22Rv1 (cell line): ENCODE results near the gene ASXL2.

ENCODE experiments used
- CTCF ChIP-seq: fragments of 450-650 bp; IDR thresholded peaks from 2 replicates; pipeline ENCODE4 v1.5.1; 2017; ENCODE audit warnings: mild to moderate bottlenecking
- ZFX ChIP-seq: fragments of 450-650 bp; IDR thresholded peaks from 2 replicates; pipeline ENCODE4 v1.6.1; 2017; ENCODE audit warnings: antibody characterized with exemption, borderline replicate concordance

GRCh38 chr2:25724756-25725155 is 153.5 kb downstream of the ASXL2 start:
- TF ChIP-seq CTCF = no peak
- no peak for TF ChIP-seq ZFX
